K562 (cell line): ENCODE results near the gene TMCO4.

Source experiments
- BDP1 ChIP-seq: IDR thresholded peaks from 3 replicates; pipeline ENCODE4 v1.6.1; 2011; ENCODE audit not compliant: insufficient read length, insufficient read depth
- EP300 ChIP-seq: IDR thresholded peaks from 2 replicates; pipeline ENCODE4 v1.6.1; 2012; ENCODE audit warnings: low read length, improper control_type of control experiment
- HNRNPH1 ChIP-seq: fragments of 200-400 bp; formaldehyde crosslinking; optimal IDR thresholded peaks from 2 replicates; pipeline ENCODE3; 2017; ENCODE audit warnings: low read depth, mild to moderate bottlenecking, low read length, moderate library complexity
- MLLT1 ChIP-seq, 2 experiments: fragments of 450-650 bp; IDR thresholded peaks; 2 replicates each; pipeline ENCODE4 v1.6.1; 2016
- PHF21A ChIP-seq: fragments of 450-650 bp; IDR thresholded peaks from 2 replicates; pipeline ENCODE4 v1.6.1; 2017; ENCODE audit warnings: low read depth, borderline replicate concordance
- RNF219 ChIP-seq: fragments of 250-450 bp; sonication (Bioruptor Pico); IDR thresholded peaks from 2 replicates; pipeline ENCODE4 v1.5.0; 2022; ENCODE audit warnings: mild to moderate bottlenecking
- SMARCB1 ChIP-seq: IDR thresholded peaks from 2 replicates; pipeline ENCODE4 v1.6.1; 2011; ENCODE audit warnings: improper control_type of control experiment, low read depth; ENCODE audit not compliant: insufficient read length
- SP1 ChIP-seq: sonication (generic); formaldehyde crosslinking; IDR thresholded peaks from 2 replicates; pipeline ENCODE4 v1.8.1; 2022; ENCODE audit warnings: mild to moderate bottlenecking, missing genetic modification reagents
- TAF1 ChIP-seq: IDR thresholded peaks from 2 replicates; pipeline ENCODE4 v1.6.1; 2011; ENCODE audit warnings: mild to moderate bottlenecking, low read length, moderate library complexity; ENCODE audit not compliant: insufficient read depth, control insufficient read depth, severe bottlenecking; ENCODE audit errors: extremely low read depth
- TCFL5 ChIP-seq: fragments of 250-450 bp; sonication (Bioruptor Pico); conservative IDR thresholded peaks from 2 replicates; pipeline ENCODE4 v1.6.1; 2021; ENCODE audit warnings: mild to moderate bottlenecking, moderate library complexity, matching md5 sums
- ZNF511 ChIP-seq: sonication (generic); formaldehyde crosslinking; IDR thresholded peaks from 2 replicates; pipeline ENCODE4 v1.8.0; 2022; ENCODE audit warnings: mild to moderate bottlenecking, missing genetic modification reagents
- TF ChIP-seq, protein P1 (sequence below): fragments of 450-650 bp; formaldehyde crosslinking; IDR thresholded peaks from 2 replicates; pipeline ENCODE4 v1.4.0; 2022; ENCODE audit warnings: missing genetic modification characterization

GRCh38 chr1:19725606-19726005 is 74.1 kb downstream of the TMCO4 start:
- TF ChIP-seq BDP1 (no peak), MLLT1 (IDR thresholded peaks at IDR 0.05) (no peak), ZNF511 (CRISPR knock-in tag) (no peak), RNF219 (no peak), TAF1 (no peak), SMARCB1 (no peak), TCFL5 (CRISPR knock-in tag) (no peak), SP1 (CRISPR knock-in tag) (no peak), EP300 (no peak), PHF21A (no peak), HNRNPH1 (no peak)
- TF ChIP-seq, protein P1, sequence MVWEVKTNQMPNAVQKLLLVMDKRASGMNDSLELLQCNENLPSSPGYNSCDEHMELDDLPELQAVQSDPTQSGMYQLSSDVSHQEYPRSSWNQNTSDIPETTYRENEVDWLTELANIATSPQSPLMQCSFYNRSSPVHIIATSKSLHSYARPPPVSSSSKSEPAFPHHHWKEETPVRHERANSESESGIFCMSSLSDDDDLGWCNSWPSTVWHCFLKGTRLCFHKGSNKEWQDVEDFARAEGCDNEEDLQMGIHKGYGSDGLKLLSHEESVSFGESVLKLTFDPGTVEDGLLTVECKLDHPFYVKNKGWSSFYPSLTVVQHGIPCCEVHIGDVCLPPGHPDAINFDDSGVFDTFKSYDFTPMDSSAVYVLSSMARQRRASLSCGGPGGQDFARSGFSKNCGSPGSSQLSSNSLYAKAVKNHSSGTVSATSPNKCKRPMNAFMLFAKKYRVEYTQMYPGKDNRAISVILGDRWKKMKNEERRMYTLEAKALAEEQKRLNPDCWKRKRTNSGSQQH, result no peak
